Spleen (tissue), 7 donors: ENCODE results near the gene CHIC2.

Experiments
- CTCF ChIP-seq, 11 experiments: fragments of 200-600 bp in 7 of 11; fragments of 450-650 bp in 4 of 11; sonication (generic) in 4 of 11; IDR thresholded peaks in 8 of 11; conservative IDR thresholded peaks in 3 of 11; 1 replicate in 7 of 11; 2 replicates in 4 of 11; pipeline versions ENCODE4 v1.4.0 to v1.8.0; 2016 to 2021; ENCODE audit warnings: antibody characterized with exemption in 11 of 11, inconsistent platforms in 4 of 11, mild to moderate bottlenecking in 1 of 11
- POLR2A ChIP-seq, 3 donors: fragments of 450-650 bp; IDR thresholded peaks; one replicate each; pipeline ENCODE4 v1.5.1; 2017; ENCODE audit warnings: antibody characterized with exemption in 3 of 3, mild to moderate bottlenecking in 1 of 3
- donor health status: DM: no; HTN: no; CAD: no; lungs with moderate emphysema.
- donor health status: DM: no; HTN: no; CAD: no.
- donor health status: DM: no; HTN: no; CAD: no.

GRCh38 chr4:54077812-54078211 lies 13.4 kb upstream of the CHIC2 start:
- TF ChIP-seq CTCF (IDR thresholded peaks at IDR 0.05 in 8 of 11, conservative IDR thresholded peaks at IDR 0.05 in 3 of 11), result no peak
- TF ChIP-seq POLR2A (IDR thresholded peaks at IDR 0.05), result no peak
